Activated CD4-positive, CD25-positive, alpha-beta regulatory T cell treated with anti-CD3 and anti-CD28 coated beads, Interleukin-2, amount 50 U/mL, for 72 hours (primary cell): ENCODE results near the gene CENPO.
"Not testable (repeated sequence)": the region's sequence is repeated elsewhere in the genome, so short reads cannot be mapped to it uniquely, and the experiment has no call there.

Experiments used
- DNase-seq: peaks from one replicate; pipeline ENCODE4 v3.0.0; 2021

CENPO gene

GRCh38 chr2:24791452-24791851, 1.8 kb upstream of the CENPO start:
- DNase-seq = no peak

GRCh38 chr2:24792542-24792873, 717 bp upstream of the CENPO start:
- no peak for DNase-seq

- peak; percentile 31 for DNase-seq
Measured at GRCh38 chr2:24793761-24794435, 673 bp downstream of the CENPO start.

- DNase-seq = no peak
Measured at GRCh38 chr2:24797644-24798043, 4.4 kb downstream of the CENPO start.

- DNase-seq = not testable (repeated sequence)
Measured at GRCh38 chr2:24800487-24800886, 7.3 kb downstream of the CENPO start.

- not testable (repeated sequence) for DNase-seq
Measured at GRCh38 chr2:24805811-24806660, 12.8 kb downstream of the CENPO start.

GRCh38 chr2:24806661-24807036, 13.4 kb downstream of the CENPO start:
- DNase-seq = no peak

GRCh38 chr2:24809316-24810007, 16.2 kb downstream of the CENPO start:
- no peak for DNase-seq

GRCh38 chr2:24813691-24814137, 20.5 kb downstream of the CENPO start:
- no peak for DNase-seq

GRCh38 chr2:24814516-24814915, 21.3 kb downstream of the CENPO start:
- DNase-seq = no peak

- DNase-seq = no peak
Measured at GRCh38 chr2:24815171-24815570, 21.9 kb downstream of the CENPO start.

- DNase-seq = no peak
Measured at GRCh38 chr2:24816404-24816803, 23.2 kb downstream of the CENPO start.

- DNase-seq = no peak
Measured at GRCh38 chr2:24816884-24817283, 23.7 kb downstream of the CENPO start.

- no peak for DNase-seq
Measured at GRCh38 chr2:24818721-24819167, 25.5 kb downstream of the CENPO start.

- DNase-seq = no peak
Measured at GRCh38 chr2:24819442-24820174, 26.4 kb downstream of the CENPO start.

- no peak for DNase-seq
Measured at GRCh38 chr2:24820175-24820513, 26.9 kb downstream of the CENPO start.

GRCh38 chr2:24820598-24821432, 27.6 kb downstream of the CENPO start:
- DNase-seq = no peak

- no peak for DNase-seq
Measured at GRCh38 chr2:24821433-24821891, 28.2 kb downstream of the CENPO start.

GRCh38 chr2:24822049-24822706, 29.0 kb downstream of the CENPO start:
- no peak for DNase-seq

GRCh38 chr2:24824071-24824588, 30.9 kb downstream of the CENPO start:
- DNase-seq = no peak
